HepG2 (cell line): ENCODE measurements around the gene ZNF217. TPM values are rescaled to one million over a fixed set of nuclear protein-coding genes. Genes with fewer than 3 reads are reported as not detected.

ENCODE experiments used
- ARID5B ChIP-seq: IDR thresholded peaks from 2 replicates; pipeline ENCODE4 v1.4.0; 2020; ENCODE audit warnings: mild to moderate bottlenecking, missing genetic modification reagents
- FOXM1 ChIP-seq: sonication (generic); formaldehyde crosslinking; IDR thresholded peaks from 2 replicates; pipeline ENCODE4 v1.5.0; 2020; ENCODE audit warnings: missing genetic modification reagents
- GABPA ChIP-seq, 2 experiments: IDR thresholded peaks; 2 replicates each; pipeline ENCODE4 v1.6.1; 2011 to 2016; ENCODE audit warnings: low read depth in 2 of 2, low read length in 1 of 2, missing biosample characterization in 1 of 2, missing genetic modification characterization in 1 of 2
- HNF4G ChIP-seq, 2 experiments: sonication (generic) in 1 of 2; formaldehyde crosslinking in 1 of 2; IDR thresholded peaks; 2 replicates each; pipeline versions ENCODE4 v1.4.0 to v1.6.1; 2011 to 2020; ENCODE audit warnings: borderline replicate concordance in 2 of 2, low read depth in 2 of 2, mild to moderate bottlenecking in 2 of 2, low read length in 1 of 2, missing genetic modification reagents in 1 of 2, moderate library complexity in 1 of 2
- HOXD1 ChIP-seq: sonication (generic); formaldehyde crosslinking; IDR thresholded peaks from 2 replicates; pipeline ENCODE4 v1.5.0; 2020; ENCODE audit warnings: missing genetic modification reagents
- MAFG ChIP-seq: sonication (generic); formaldehyde crosslinking; IDR thresholded peaks from 2 replicates; pipeline ENCODE4 v1.5.1; 2020; ENCODE audit warnings: mild to moderate bottlenecking, missing genetic modification reagents
- MTA3 ChIP-seq: sonication (generic); formaldehyde crosslinking; IDR thresholded peaks from 2 replicates; pipeline ENCODE4 v1.4.0; 2020; ENCODE audit warnings: missing genetic modification reagents
- PHF8 ChIP-seq: sonication (generic); formaldehyde crosslinking; IDR thresholded peaks from 2 replicates; pipeline ENCODE4 v1.5.0; 2020; ENCODE audit warnings: missing genetic modification reagents
- PPARG ChIP-seq: conservative IDR thresholded peaks from 2 replicates; pipeline ENCODE4 v1.6.1; 2016; ENCODE audit warnings: missing biosample characterization, missing genetic modification reagents
- RFXAP ChIP-seq: sonication (generic); formaldehyde crosslinking; IDR thresholded peaks from 2 replicates; pipeline ENCODE4 v1.4.0; 2020; ENCODE audit warnings: missing genetic modification reagents, borderline replicate concordance
- SIN3A ChIP-seq: IDR thresholded peaks from 2 replicates; pipeline ENCODE4 v1.6.1; 2011; ENCODE audit warnings: low read depth, mild to moderate bottlenecking, control low read depth, low read length, borderline replicate concordance
- YEATS2 ChIP-seq: sonication (generic); formaldehyde crosslinking; IDR thresholded peaks from 2 replicates; pipeline ENCODE4 v1.4.0; 2020; ENCODE audit warnings: missing genetic modification reagents, borderline replicate concordance
- ZBTB39 ChIP-seq: sonication (generic); formaldehyde crosslinking; IDR thresholded peaks from 2 replicates; pipeline ENCODE4 v1.5.0; 2020; ENCODE audit warnings: missing genetic modification reagents
- ZBTB7A ChIP-seq: sonication (generic); formaldehyde crosslinking; IDR thresholded peaks from 2 replicates; pipeline ENCODE4 v1.8.0; 2022; ENCODE audit warnings: mild to moderate bottlenecking, missing genetic modification reagents
- ZMYM3 ChIP-seq: sonication (generic); formaldehyde crosslinking; IDR thresholded peaks from 2 replicates; pipeline ENCODE4 v1.5.1; 2020; ENCODE audit warnings: mild to moderate bottlenecking, missing genetic modification reagents
- ZNF160 ChIP-seq: sonication (generic); formaldehyde crosslinking; IDR thresholded peaks from 2 replicates; pipeline ENCODE4 v1.8.0; 2022; ENCODE audit warnings: mild to moderate bottlenecking, inconsistent platforms, missing genetic modification reagents
- ZNF331 ChIP-seq: sonication (generic); formaldehyde crosslinking; IDR thresholded peaks from 2 replicates; pipeline ENCODE4 v1.4.0; 2020; ENCODE audit warnings: missing genetic modification reagents
- ZNF460 ChIP-seq: sonication (generic); formaldehyde crosslinking; IDR thresholded peaks from 2 replicates; pipeline ENCODE4 v1.5.1; 2020; ENCODE audit warnings: missing genetic modification reagents, mild to moderate bottlenecking, borderline replicate concordance
- ZNF552 ChIP-seq: sonication (generic); formaldehyde crosslinking; IDR thresholded peaks from 2 replicates; pipeline ENCODE4 v1.9.0; 2022; ENCODE audit warnings: missing genetic modification reagents, mild to moderate bottlenecking, borderline replicate concordance
- ZNF558 ChIP-seq: sonication (generic); formaldehyde crosslinking; IDR thresholded peaks from 2 replicates; pipeline ENCODE4 v1.9.0; 2022; ENCODE audit warnings: mild to moderate bottlenecking, missing genetic modification reagents, borderline replicate concordance
- ZNF703 ChIP-seq: sonication (generic); formaldehyde crosslinking; IDR thresholded peaks from 2 replicates; pipeline ENCODE4 v1.5.1; 2020; ENCODE audit warnings: missing genetic modification reagents, mild to moderate bottlenecking, moderate library complexity, borderline replicate concordance
- ZNF747 ChIP-seq: sonication (generic); formaldehyde crosslinking; IDR thresholded peaks from 2 replicates; pipeline ENCODE4 v1.8.1; 2023; ENCODE audit warnings: missing genetic modification reagents, mild to moderate bottlenecking, borderline replicate concordance
- ZNF777 ChIP-seq: sonication (generic); formaldehyde crosslinking; IDR thresholded peaks from 2 replicates; pipeline ENCODE4 v1.4.0; 2020; ENCODE audit warnings: missing genetic modification reagents
- polyA plus RNA-seq, 8 experiments: library from polyadenylated mRNA; depleted of rRNA in 3 of 8; stranded (reverse) in 7 of 8; unstranded in 1 of 8; fragments of >200 nt; fragmentation: Illumina TruSeq in 4 of 8; extraction: Trizol in 4 of 8; gene quantifications; 2 replicates each; pipeline versions ENCODE4 v1.2.1 to v1.2.3, GENCODE V29; 2011 to 2016; ENCODE audit warnings: low read depth in 4 of 8, missing spikeins in 1 of 8, mixed read lengths in 1 of 8; ENCODE audit not compliant: insufficient read depth in 1 of 8
- total RNA-seq, 5 experiments: library from RNA; depleted of rRNA; stranded (reverse); fragments of >200 nt; fragmentation: Illumina TruSeq; extraction: Trizol; gene quantifications; 2 replicates each; pipeline ENCODE4 v1.2.3, GENCODE V29; 2016; ENCODE audit warnings: low read depth in 1 of 5

Gene ZNF217
- total and polyA plus RNA-seq, 2 of the 13 experiments (the other 11 are each of a cell fraction or from before 2014, with no cell fraction given), result 22.3 to 29.8 TPM

- TF ChIP-seq ZBTB39 (CRISPR knock-in tag) (no peak), PHF8 (peak; percentile 2; the same call in 1 of the 2 replicates), MAFG (CRISPR knock-in tag) (no peak), ZNF160 (CRISPR knock-in tag) (no peak), ZNF777 (CRISPR knock-in tag) (0 out of 2 replicates have a peak, but pooled peaks have one; percentile 39), YEATS2 (no peak), ZNF460 (CRISPR knock-in tag) (no peak), GABPA (IDR thresholded peaks at IDR 0.05; ENCODE audit: low read depth, low read length) (no peak), GABPA (CRISPR knock-in tag; IDR thresholded peaks at IDR 0.05; ENCODE audit: low read depth) (no peak; the same call in 1 of the 2 replicates), ZBTB7A (CRISPR knock-in tag) (no peak), ZNF558 (CRISPR knock-in tag) (no peak), ZNF331 (CRISPR knock-in tag) (no peak), ARID5B (CRISPR knock-in tag) (peak; percentile 61; the same call in 1 of the 2 replicates), ZNF703 (CRISPR knock-in tag) (no peak), RFXAP (CRISPR knock-in tag) (no peak), HNF4G (IDR thresholded peaks at IDR 0.05; ENCODE audit: borderline replicate concordance, low read depth, low read length) (peak; percentile 95), HNF4G (CRISPR knock-in tag; IDR thresholded peaks at IDR 0.05; ENCODE audit: borderline replicate concordance, low read depth) (peak; percentile 80; the same call in 1 of the 2 replicates), ZMYM3 (CRISPR knock-in tag) (peak; percentile 100), FOXM1 (CRISPR knock-in tag) (no peak), HOXD1 (no peak), ZNF552 (CRISPR knock-in tag) (no peak), PPARG (CRISPR knock-in tag) (peak; percentile 70; the same call in 1 of the 2 replicates), MTA3 (CRISPR knock-in tag) (no peak), SIN3A (no peak), ZNF747 (peak; percentile 37; the same call in 1 of the 2 replicates)
These were observed 28.9 kb upstream of the ZNF217 start (continued) for GRCh38 chr20:53622247-53623133.
